BLaER1 treated with 17β-estradiol and CSF1 and Interleukin-3, amounts not matched to agents 10 nM and 100 nM (cell line): Measurements from ENCODE around the gene TAP1.
A peak's percentile ranks its signal among the peaks of the same experiment; 100 is the strongest.

ENCODE experiments used
- H3K27ac ChIP-seq, 11 experiments: shearing (Covaris generic); formaldehyde crosslinking; 2 replicates each; pipeline ENCODE4 v1.8.1; 2022
- H3K27me3 ChIP-seq, 11 experiments: shearing (Covaris generic); formaldehyde crosslinking; 2 replicates each; pipeline ENCODE4 v1.8.1; 2022
- H3K36me3 ChIP-seq, 11 experiments: shearing (Covaris generic); formaldehyde crosslinking; 2 replicates each; pipeline ENCODE4 v1.8.1; 2022
- H3K4me1 ChIP-seq, 10 experiments: shearing (Covaris generic); formaldehyde crosslinking; 2 replicates each; pipeline ENCODE4 v1.8.1; 2022
- H3K4me2 ChIP-seq, 11 experiments: shearing (Covaris generic); formaldehyde crosslinking; 2 replicates each; pipeline ENCODE4 v1.8.1; 2022
- H3K4me3 ChIP-seq, 10 experiments: shearing (Covaris generic); formaldehyde crosslinking; 2 replicates each; pipeline ENCODE4 v1.8.1; 2022
- H3K9ac ChIP-seq, 11 experiments: shearing (Covaris generic); formaldehyde crosslinking; 2 replicates each; pipeline ENCODE4 v1.8.1; 2022
- H3K9me3 ChIP-seq, 11 experiments: shearing (Covaris generic); formaldehyde crosslinking; replicated peaks in 1 of 11; 2 replicates each; pipeline ENCODE4 v1.8.1; 2022
- H4K20me1 ChIP-seq, 11 experiments: shearing (Covaris generic); formaldehyde crosslinking; 2 replicates each; pipeline ENCODE4 v1.8.1; 2022
- Cebpa-rat ChIP-seq, 11 experiments: shearing (Covaris generic); IDR thresholded peaks; 2 replicates each; pipeline ENCODE4 v1.8.1; 2022

The TAP1 gene

GRCh38 chr6:32830017-32830416 lies 23.5 kb downstream of the TAP1 start:
- peaks cover 65 to 88% (median 79%) of the 10 kb centered on the region in 11 experiments for H3K36me3 ChIP-seq

GRCh38 chr6:32829495-32829894 lies 24.0 kb downstream of the TAP1 start:
- Histone ChIP-seq H3K4me2 (no peak overlapping the region), H3K4me3 (no peak overlapping the region), H3K27me3 (no peaks in the 10 kb centered on the region), H4K20me1 (peaks cover 0 to 18% (median 0%) of the 10 kb centered on the region in 11 experiments; a peak in 4 of 22 replicates), H3K27ac (no peak overlapping the region), H3K9me3 (no peaks in the 10 kb centered on the region), H3K9ac (no peak overlapping the region; a peak in 1 of 22 replicates), H3K4me1 (peaks cover 0 to 5% (median 0%) of the 10 kb centered on the region in 10 experiments; a peak in 1 of 20 replicates), H3K36me3 (peaks cover 59 to 83% (median 73%) of the 10 kb centered on the region in 11 experiments)
- no peak for TF ChIP-seq Cebpa-rat (IDR thresholded peaks at IDR 0.05)

More at GRCh38 chr6:32830017-32830416, 23.5 kb downstream of the TAP1 start:
- Histone ChIP-seq H3K9me3 (no peaks in the 10 kb centered on the region), H3K4me1 (peaks cover 0 to 5% (median 0%) of the 10 kb centered on the region in 10 experiments; a peak in 2 of 20 replicates), H3K27me3 (no peaks in the 10 kb centered on the region), H3K4me2 (no peak overlapping the region), H3K9ac (no peak overlapping the region), H3K4me3 (no peak overlapping the region), H3K27ac (no peak overlapping the region), H4K20me1 (peaks cover 0 to 18% (median 0%) of the 10 kb centered on the region in 11 experiments; a peak in 4 of 22 replicates)
- TF ChIP-seq Cebpa-rat (IDR thresholded peaks at IDR 0.05), result no peak

GRCh38 chr6:32827025-32827424 lies 26.5 kb downstream of the TAP1 start:
- TF ChIP-seq Cebpa-rat (IDR thresholded peaks at IDR 0.05), result no peak
- H3K36me3 ChIP-seq, result peaks cover 39 to 59% (median 50%) of the 10 kb centered on the region in 11 experiments

GRCh38 chr6:32825966-32826365 lies 27.5 kb downstream of the TAP1 start:
- no peak for TF ChIP-seq Cebpa-rat (IDR thresholded peaks at IDR 0.05)
- Histone ChIP-seq H3K9ac (no peak overlapping the region), H3K9me3 (no peaks in the 10 kb centered on the region), H4K20me1 (peaks cover 0 to 12% (median 0%) of the 10 kb centered on the region in 11 experiments; a peak in 2 of 22 replicates), H3K4me3 (no peak overlapping the region), H3K36me3 (peaks cover 29 to 48% (median 39%) of the 10 kb centered on the region in 11 experiments), H3K4me1 (peaks cover 11 to 13% (median 12%) of the 10 kb centered on the region in 10 experiments), H3K4me2 (no peak overlapping the region), H3K27ac (no peak overlapping the region), H3K27me3 (no peaks in the 10 kb centered on the region)

More at GRCh38 chr6:32827025-32827424, 26.5 kb downstream of the TAP1 start:
- Histone ChIP-seq H3K27me3 (no peaks in the 10 kb centered on the region), H3K9ac (peak overlapping the region in 1 of 11 experiments; percentile 1; a peak in 1 of 22 replicates), H3K4me1 (peaks cover under 1 to 2% (median under 1%) of the 10 kb centered on the region in 10 experiments; a peak in 16 of 20 replicates), H4K20me1 (peaks cover 0 to 12% (median 0%) of the 10 kb centered on the region in 11 experiments; a peak in 2 of 22 replicates), H3K9me3 (no peaks in the 10 kb centered on the region), H3K27ac (no peak overlapping the region), H3K4me2 (no peak overlapping the region), H3K4me3 (no peak overlapping the region)

GRCh38 chr6:32819729-32820128 lies 33.8 kb downstream of the TAP1 start:
- Histone ChIP-seq H4K20me1 (no peaks in the 10 kb centered on the region), H3K9ac (no peak overlapping the region), H3K36me3 (no peaks in the 10 kb centered on the region; a peak in 1 of 22 replicates), H3K27me3 (no peaks in the 10 kb centered on the region), H3K4me1 (peaks cover 19 to 44% (median 39%) of the 10 kb centered on the region in 10 experiments), H3K9me3 (no peaks in the 10 kb centered on the region), H3K27ac (peak overlapping the region in 4 of 11 experiments; percentile 13 to 51 (median 16); a peak in 4 of 22 replicates), H3K4me3 (no peak overlapping the region), H3K4me2 (peak overlapping the region in 9 of 11 experiments; percentile 6 to 75 (median 70); a peak in 16 of 22 replicates)
- no peak for TF ChIP-seq Cebpa-rat (IDR thresholded peaks at IDR 0.05)

GRCh38 chr6:32818867-32819266 lies 34.6 kb downstream of the TAP1 start:
- H3K4me2 ChIP-seq, result 0 out of 22 replicates have a peak overlapping the region, but pooled peaks of 1 of the 11 experiments have one; percentile 69
- H3K36me3 ChIP-seq, result peaks cover 0 to 6% (median 0%) of the 10 kb centered on the region in 11 experiments; a peak in 2 of 22 replicates
- no peak overlapping the region for H3K4me3 ChIP-seq
- no peaks in the 10 kb centered on the region for H3K27me3 ChIP-seq
- no peak for TF ChIP-seq Cebpa-rat (IDR thresholded peaks at IDR 0.05)
- H3K27ac ChIP-seq, result peak overlapping the region in 1 of 11 experiments; percentile 51; a peak in 1 of 22 replicates
- H3K4me1 ChIP-seq, result peaks cover 19 to 44% (median 39%) of the 10 kb centered on the region in 10 experiments
- H3K9me3 ChIP-seq, result no peaks in the 10 kb centered on the region
- no peaks in the 10 kb centered on the region for H4K20me1 ChIP-seq
- no peak overlapping the region for H3K9ac ChIP-seq

- no peaks in the 10 kb centered on the region for H3K9me3 ChIP-seq
- H3K27me3 ChIP-seq, result no peaks in the 10 kb centered on the region
- H3K36me3 ChIP-seq, result peaks cover 0 to 10% (median 0%) of the 10 kb centered on the region in 11 experiments; a peak in 2 of 22 replicates
- H4K20me1 ChIP-seq, result no peaks in the 10 kb centered on the region
- no peak within 1 kb of the TSS for H3K4me3 ChIP-seq
- TF ChIP-seq Cebpa-rat (IDR thresholded peaks at IDR 0.05), result no peak
- no peak within 1 kb of the TSS for H3K27ac ChIP-seq
- peaks cover 17 to 39% (median 36%) of the 10 kb centered on the region in 10 experiments for H3K4me1 ChIP-seq
- no peak within 1 kb of the TSS for H3K9ac ChIP-seq
- H3K4me2 ChIP-seq, result peak within 1 kb of the TSS in 2 of 11 experiments; percentile 0 to 3; a peak in 5 of 22 replicates
Measured at GRCh38 chr6:32816746-32817204, 36.7 kb downstream of the TAP1 start, which contains the start of gene HLA-DOB. HLA-DOB (minus strand) TSS chr6:32817002; CDS start chr6:32816951, 51 bp downstream.

- Histone ChIP-seq H3K4me3 (no peak overlapping the region), H3K4me1 (peaks cover 9 to 31% (median 28%) of the 10 kb centered on the region in 10 experiments), H4K20me1 (no peaks in the 10 kb centered on the region), H3K27me3 (no peaks in the 10 kb centered on the region), H3K4me2 (peak overlapping the region in 2 of 11 experiments; percentile 0 to 3; a peak in 5 of 22 replicates), H3K27ac (no peak overlapping the region), H3K9me3 (no peaks in the 10 kb centered on the region), H3K36me3 (peaks cover 0 to 10% (median 0%) of the 10 kb centered on the region in 11 experiments; a peak in 2 of 22 replicates), H3K9ac (no peak overlapping the region)
- TF ChIP-seq Cebpa-rat (IDR thresholded peaks at IDR 0.05), result no peak
Measured at GRCh38 chr6:32815996-32816395, 37.5 kb downstream of the TAP1 start.

GRCh38 chr6:32815115-32815514 lies 38.4 kb downstream of the TAP1 start:
- Histone ChIP-seq H3K27me3 (no peaks in the 10 kb centered on the region), H3K4me1 (peaks cover 0 to 22% (median 19%) of the 10 kb centered on the region in 10 experiments; a peak in 19 of 20 replicates), H3K9ac (no peak overlapping the region), H4K20me1 (no peaks in the 10 kb centered on the region), H3K4me2 (peak overlapping the region in 4 of 11 experiments; percentile 10 to 35 (median 18); a peak in 5 of 22 replicates), H3K4me3 (no peak overlapping the region), H3K27ac (no peak overlapping the region), H3K9me3 (no peaks in the 10 kb centered on the region), H3K36me3 (peaks cover 0 to 10% (median 0%) of the 10 kb centered on the region in 11 experiments; a peak in 2 of 22 replicates)
- TF ChIP-seq Cebpa-rat (IDR thresholded peaks at IDR 0.05), result no peak
